ENCODE results near the gene AS3MT. TPM values are rescaled to one million over a fixed set of nuclear protein-coding genes. Genes with fewer than 3 reads are reported as not detected.
"Not testable (repeated sequence)": the region's sequence is repeated elsewhere in the genome, so short reads cannot be mapped to it uniquely, and the experiment has no call there.

The AS3MT gene
- polyA plus RNA-seq, 1 of the 3 experiments (the other 2 are of a cell fraction): 9.0 TPM

DNA sequence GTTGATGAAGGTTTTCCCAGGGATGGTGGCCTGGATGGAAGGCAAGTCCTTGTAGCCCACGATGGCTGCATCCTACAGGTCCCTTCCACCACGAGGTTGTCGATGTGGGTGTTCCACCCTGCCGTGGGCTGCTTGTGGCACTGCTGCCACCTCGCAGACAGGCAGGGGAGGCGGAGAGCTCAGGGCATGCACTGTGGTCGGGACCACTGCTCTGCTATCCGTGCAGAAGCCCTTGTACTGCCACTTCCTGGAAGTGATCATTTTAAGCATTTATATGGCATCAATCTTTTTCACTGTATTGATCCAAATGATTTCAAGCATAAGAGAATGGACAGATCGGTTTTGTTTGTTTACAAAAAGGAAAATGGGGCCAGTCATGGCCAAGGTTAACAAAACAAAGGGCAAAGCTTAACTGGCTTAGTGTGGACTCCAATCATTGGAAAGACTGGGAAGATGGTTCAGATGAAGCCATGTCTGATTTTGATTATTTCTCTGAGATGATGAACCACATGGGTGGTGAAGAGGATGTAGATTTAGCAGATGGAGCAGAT lies 23.8 kb upstream of the AS3MT start:
- no peaks in the 10 kb centered on the region for H3K36me3 ChIP-seq (replicated peaks in 1 of 2; ENCODE audit: control insufficient read depth in 1 of 2, insufficient read depth in 2 of 2, low read length in 1 of 2)
- H2AFZ ChIP-seq (ENCODE audit: low read depth): no peak overlapping the region
- H3F3A ChIP-seq (replicated peaks; ENCODE audit: insufficient read depth): no peaks in the 10 kb centered on the region
- H3K9ac ChIP-seq: no peak overlapping the region
- no peaks in the 10 kb centered on the region for H3K79me2 ChIP-seq (ENCODE audit: insufficient read depth)
- no peak for DNase-seq
- H3K27ac ChIP-seq (ENCODE audit: low read depth in 2 of 2, low read length in 1 of 2): no peak overlapping the region
- H3K9me3 ChIP-seq: no peaks in the 10 kb centered on the region
- ChIA-PET CTCF (interaction anchor here (3.1 kb wide), 1 partner anchor 10 kb away, joined by 14 read pairs; no protein-coding TSS in a partner anchor), POLR2A (no interaction called here)
- no peak overlapping the region for H3K4me3 ChIP-seq (ENCODE audit: low read depth in 2 of 2, low read length in 1 of 2)
- no peaks in the 10 kb centered on the region for H4K20me1 ChIP-seq (ENCODE audit: insufficient read depth)
- no peak for TF ChIP-seq SMC3 (IDR thresholded peaks at IDR 0.05; ENCODE audit: low read depth, low read length)
- H3K4me1 ChIP-seq (ENCODE audit: control insufficient read depth in 1 of 2, insufficient read depth in 2 of 2, low read depth in 1 of 2, low read length in 1 of 2): no peaks in the 10 kb centered on the region
- no peaks in the 10 kb centered on the region for H3K9me2 ChIP-seq
- H3K27me3 ChIP-seq (ENCODE audit: insufficient read depth): no peaks in the 10 kb centered on the region
- no peak overlapping the region for H3K4me2 ChIP-seq
- 31% methylated on average over 5 of the region's 9 CpGs for WGBS (ENCODE audit: low lambda C conversion rate)

GRCh38 chr10:102850025-102850518 lies 19.2 kb upstream of the AS3MT start:
- Histone ChIP-seq H2AFZ (ENCODE audit: low read depth) (no peak overlapping the region), H3K36me3 (replicated peaks in 1 of 2; ENCODE audit: control insufficient read depth in 1 of 2, insufficient read depth in 2 of 2, low read length in 1 of 2) (no peaks in the 10 kb centered on the region), H3F3A (replicated peaks; ENCODE audit: insufficient read depth) (peaks cover 4% of the 10 kb centered on the region), H3K4me2 (no peak overlapping the region), H3K9me2 (no peaks in the 10 kb centered on the region), H3K9me3 (no peaks in the 10 kb centered on the region), H3K9ac (no peak overlapping the region), H3K4me1 (ENCODE audit: control insufficient read depth in 1 of 2, insufficient read depth in 2 of 2, low read depth in 1 of 2, low read length in 1 of 2) (peaks cover under 1 to 2% of the 10 kb centered on the region in 2 experiments; a peak in 2 of 4 replicates), H3K79me2 (ENCODE audit: insufficient read depth) (peaks cover 2% of the 10 kb centered on the region; the same call in 1 of the 2 replicates), H3K4me3 (ENCODE audit: low read depth in 2 of 2, low read length in 1 of 2) (no peak overlapping the region), H3K27me3 (ENCODE audit: insufficient read depth) (no peaks in the 10 kb centered on the region), H3K27ac (ENCODE audit: low read depth in 2 of 2, low read length in 1 of 2) (no peak overlapping the region), H4K20me1 (ENCODE audit: insufficient read depth) (no peaks in the 10 kb centered on the region)
- CTCF ChIA-PET: no interaction called here
- TF ChIP-seq GATA2 (CRISPR knock-in tag; IDR thresholded peaks at IDR 0.05) (no peak), IRF3 (IDR thresholded peaks at IDR 0.05; ENCODE audit: low read depth, low read length) (no peak), RFX5 (IDR thresholded peaks at IDR 0.05; ENCODE audit: low read length) (no peak), RCOR1 (IDR thresholded peaks at IDR 0.05; ENCODE audit: low read length) (no peak), MEF2A (IDR thresholded peaks at IDR 0.05; ENCODE audit: borderline replicate concordance, low read depth) (no peak)
- POLR2A ChIA-PET: no interaction called here
- WGBS (ENCODE audit: low lambda C conversion rate): 73% methylated on average over 8 of the region's 9 CpGs
- DNase-seq: no peak

GRCh38 chr10:102853237-102853636 lies 16.0 kb upstream of the AS3MT start:
- H3K4me1 ChIP-seq (ENCODE audit: control insufficient read depth in 1 of 2, insufficient read depth in 2 of 2, low read depth in 1 of 2, low read length in 1 of 2): peaks cover 2 to 18% of the 10 kb centered on the region in 2 experiments; a peak in 2 of 4 replicates
- H3K79me2 ChIP-seq (ENCODE audit: insufficient read depth): peaks cover 29% of the 10 kb centered on the region
- 92% methylated on average over 7 of the region's 7 CpGs for WGBS (ENCODE audit: low lambda C conversion rate)
- H3K27me3 ChIP-seq (ENCODE audit: insufficient read depth); H3K27ac ChIP-seq (ENCODE audit: low read depth in 2 of 2, low read length in 1 of 2); H2AFZ ChIP-seq (ENCODE audit: low read depth); H4K20me1 ChIP-seq (ENCODE audit: insufficient read depth); H3K9me3 ChIP-seq; H3K4me3 ChIP-seq (ENCODE audit: low read depth in 2 of 2, low read length in 1 of 2); H3K36me3 ChIP-seq (replicated peaks in 1 of 2; ENCODE audit: control insufficient read depth in 1 of 2, insufficient read depth in 2 of 2, low read length in 1 of 2); POLR2A ChIA-PET; H3K4me2 ChIP-seq; DNase-seq; H3K9me2 ChIP-seq; H3K9ac ChIP-seq: not testable (repeated sequence)
- peaks cover 13% of the 10 kb centered on the region for H3F3A ChIP-seq (replicated peaks; ENCODE audit: insufficient read depth)
- CTCF ChIA-PET: interaction anchor here (1.2 kb wide), 1 partner anchor 49 kb away, joined by 4 read pairs; no protein-coding TSS in a partner anchor

Data from SK-N-SH (cell line).